HUES6 (cell line): ENCODE data around the gene TFAP2D.

ENCODE experiments used
- H3K27ac ChIP-seq: 2 replicates; pipeline ENCODE4 v1.7.0; 2013; ENCODE audit warnings: low read depth, mild to moderate bottlenecking, low read length, inconsistent platforms
- H3K27me3 ChIP-seq: 2 replicates; pipeline ENCODE4 v1.6.1; 2013; ENCODE audit warnings: low read length; ENCODE audit not compliant: control insufficient read depth, insufficient read depth
- H3K36me3 ChIP-seq: 2 replicates; pipeline ENCODE4 v1.6.1; 2013; ENCODE audit warnings: low read length; ENCODE audit not compliant: control insufficient read depth, insufficient read depth
- H3K4me1 ChIP-seq: 2 replicates; pipeline ENCODE4 v1.6.1; 2013; ENCODE audit warnings: low read length; ENCODE audit not compliant: control insufficient read depth, insufficient read depth
- H3K4me3 ChIP-seq: 2 replicates; pipeline ENCODE4 v1.5.1; 2013; ENCODE audit warnings: low read depth, low read length
- H3K9ac ChIP-seq: one replicate; pipeline ENCODE4 v1.6.1; 2013; ENCODE audit warnings: mild to moderate bottlenecking, low read length
- H3K9me3 ChIP-seq: 2 replicates; pipeline ENCODE4 v1.6.1; 2013; ENCODE audit warnings: low read depth, low read length; ENCODE audit not compliant: control insufficient read depth, insufficient read depth

The TFAP2D gene

GRCh38 chr6:50708664-50709365 is 4.5 kb upstream of the TFAP2D start:
- H3K9ac ChIP-seq = no peak overlapping the region
- H3K27me3 ChIP-seq = peaks cover 100% of the 10 kb centered on the region
- no peak overlapping the region for H3K27ac ChIP-seq
- H3K4me1 ChIP-seq = peaks cover 12% of the 10 kb centered on the region
- no peaks in the 10 kb centered on the region for H3K36me3 ChIP-seq
- no peaks in the 10 kb centered on the region for H3K9me3 ChIP-seq
- H3K4me3 ChIP-seq = no peak overlapping the region

- H3K27ac ChIP-seq = no peak overlapping the region
- no peaks in the 10 kb centered on the region for H3K36me3 ChIP-seq
- H3K9ac ChIP-seq = no peak overlapping the region
- H3K4me3 ChIP-seq = no peak overlapping the region
- H3K27me3 ChIP-seq = peaks cover 100% of the 10 kb centered on the region
- H3K9me3 ChIP-seq = no peaks in the 10 kb centered on the region
- H3K4me1 ChIP-seq = peaks cover 12% of the 10 kb centered on the region
Observed at GRCh38 chr6:50709366-50709734, 4.0 kb upstream of the TFAP2D start.

DNA sequence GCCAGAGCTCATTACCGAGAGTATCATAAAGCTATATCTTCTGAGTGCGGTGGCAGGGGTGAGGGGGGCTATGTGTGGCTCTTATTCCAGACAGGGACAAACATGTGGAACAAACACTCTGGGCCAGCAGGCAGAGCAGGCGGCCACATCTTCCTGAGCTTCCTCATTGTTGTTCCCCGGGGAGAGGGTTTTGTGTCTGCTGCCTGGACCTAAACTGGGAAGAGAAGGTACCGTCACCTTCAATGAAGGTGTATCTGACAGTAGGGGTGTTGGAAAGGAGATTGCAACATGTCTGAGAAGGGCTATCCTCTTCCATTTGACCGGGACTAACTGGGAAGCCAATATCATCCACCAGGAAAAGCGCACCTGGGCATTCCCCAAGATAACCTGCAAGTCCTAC is 1.6 kb upstream of the TFAP2D start:
- Histone ChIP-seq H3K27me3 (peaks cover 100% of the 10 kb centered on the region), H3K4me3 (no peak overlapping the region), H3K27ac (no peak overlapping the region), H3K4me1 (peaks cover 19% of the 10 kb centered on the region), H3K9me3 (no peaks in the 10 kb centered on the region), H3K9ac (no peak overlapping the region), H3K36me3 (no peaks in the 10 kb centered on the region)

- H3K4me1 ChIP-seq = peaks cover 19% of the 10 kb centered on the region
- no peak overlapping the region for H3K9ac ChIP-seq
- H3K27me3 ChIP-seq = peaks cover 100% of the 10 kb centered on the region
- no peaks in the 10 kb centered on the region for H3K36me3 ChIP-seq
- H3K27ac ChIP-seq = no peak overlapping the region
- H3K4me3 ChIP-seq = no peak overlapping the region
- no peaks in the 10 kb centered on the region for H3K9me3 ChIP-seq
Observed at GRCh38 chr6:50712291-50712690, 1.0 kb upstream of the TFAP2D start.

DNA sequence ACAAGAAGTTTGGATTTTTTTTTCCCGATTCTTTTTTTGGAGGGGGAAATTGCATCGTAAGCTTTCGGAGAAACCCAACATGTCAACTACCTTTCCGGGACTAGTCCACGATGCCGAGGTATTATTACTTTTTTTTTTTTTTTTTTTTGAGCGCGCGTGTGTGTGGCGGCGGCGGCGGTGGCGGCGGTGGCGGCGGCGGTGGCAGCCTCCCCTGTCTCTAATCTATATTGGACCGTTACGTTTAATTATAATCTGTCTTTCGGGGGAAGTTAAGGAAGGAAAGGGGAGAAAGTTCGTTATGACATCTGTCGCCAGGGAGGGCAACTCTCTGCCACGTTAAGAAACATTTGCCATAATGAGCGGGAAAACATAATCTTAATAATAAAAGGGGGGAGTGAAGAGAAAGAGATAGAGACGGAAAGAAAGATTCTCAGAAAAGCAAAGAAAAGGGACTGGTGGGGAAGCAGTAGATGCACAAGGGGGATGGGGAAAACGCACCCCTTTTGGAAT is 706 bp downstream of the TFAP2D start:
- Histone ChIP-seq H3K27ac (no peak overlapping the region), H3K27me3 (peaks cover 100% of the 10 kb centered on the region), H3K36me3 (no peaks in the 10 kb centered on the region), H3K9me3 (no peaks in the 10 kb centered on the region), H3K9ac (no peak overlapping the region), H3K4me1 (peaks cover 22% of the 10 kb centered on the region), H3K4me3 (peak overlapping the region; percentile 64)

DNA sequence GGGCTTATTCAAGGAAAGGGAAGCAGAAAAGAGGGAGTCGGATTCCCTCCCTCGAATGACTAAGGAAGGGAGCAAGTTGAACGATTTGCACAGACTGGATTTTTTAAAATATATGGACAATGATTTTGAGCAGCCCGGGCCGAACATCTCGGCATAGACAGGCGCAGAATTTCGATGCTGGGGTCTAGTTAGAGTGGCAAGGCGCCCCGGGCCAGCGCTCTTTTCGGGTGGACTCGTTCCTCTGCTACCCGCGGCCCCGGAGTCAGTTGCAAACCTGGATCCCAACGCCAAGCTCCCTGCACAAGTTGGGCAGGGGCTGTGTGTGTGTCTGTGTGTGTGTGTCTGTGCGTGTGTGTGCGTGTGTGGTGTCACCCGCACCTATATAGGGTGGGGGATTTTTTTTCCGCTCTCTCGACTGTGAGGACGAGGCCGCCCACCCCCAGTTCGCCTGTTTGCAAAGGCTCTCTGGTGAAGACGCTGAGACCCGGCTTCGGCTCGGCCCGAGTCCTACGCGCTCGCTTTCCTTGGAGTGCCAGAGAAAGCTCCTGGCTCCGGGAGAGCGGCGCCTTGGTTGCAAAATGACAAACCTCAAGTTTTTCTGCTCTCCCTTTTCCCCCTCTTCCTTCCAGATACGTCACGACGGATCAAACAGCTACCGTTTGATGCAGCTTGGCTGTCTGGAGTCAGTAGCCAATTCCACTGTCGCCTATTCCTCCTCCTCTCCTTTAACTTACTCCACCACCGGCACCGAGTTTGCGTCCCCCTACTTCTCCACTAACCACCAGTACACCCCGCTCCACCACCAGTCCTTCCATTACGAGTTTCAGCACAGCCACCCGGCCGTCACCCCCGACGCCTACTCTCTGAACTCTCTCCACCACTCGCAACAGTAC is 1.4 kb downstream of the TFAP2D start:
- Histone ChIP-seq H3K36me3 (no peaks in the 10 kb centered on the region), H3K27ac (no peak overlapping the region), H3K4me3 (peak overlapping the region; percentile 64), H3K4me1 (peaks cover 25% of the 10 kb centered on the region), H3K27me3 (peaks cover 100% of the 10 kb centered on the region), H3K9me3 (no peaks in the 10 kb centered on the region), H3K9ac (no peak overlapping the region)

DNA sequence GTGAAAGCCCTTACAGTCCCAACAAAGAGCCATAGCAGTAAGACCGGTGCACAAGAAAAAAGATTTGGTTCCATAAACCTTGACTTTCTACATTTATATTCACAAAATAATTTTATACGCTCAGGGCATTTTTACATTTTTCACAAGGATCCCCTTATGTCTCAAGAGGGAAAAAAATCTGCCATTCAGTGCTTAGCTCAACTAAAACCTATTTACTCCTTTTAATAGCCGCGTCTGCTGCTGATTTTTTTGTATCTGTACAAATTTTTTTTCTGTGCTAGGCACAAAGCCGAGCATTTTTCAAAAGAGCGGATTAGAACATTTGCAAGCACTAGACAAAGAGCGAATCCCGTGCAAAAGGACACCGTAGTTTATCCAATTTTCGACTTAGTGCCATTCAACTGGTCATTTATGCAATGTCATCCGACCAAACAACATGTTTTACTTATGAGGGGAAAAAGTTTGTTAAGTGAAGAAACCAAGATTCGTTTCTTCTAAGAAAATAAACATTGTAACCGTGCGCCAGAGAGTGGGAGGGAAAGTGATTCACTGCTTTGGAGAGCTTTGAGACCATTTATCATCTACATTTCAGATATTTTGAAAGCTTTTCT is 3.7 kb downstream of the TFAP2D start:
- Histone ChIP-seq H3K27ac (no peak overlapping the region), H3K4me3 (no peak overlapping the region), H3K4me1 (peaks cover 28% of the 10 kb centered on the region), H3K27me3 (peaks cover 100% of the 10 kb centered on the region), H3K9ac (no peak overlapping the region), H3K9me3 (no peaks in the 10 kb centered on the region), H3K36me3 (no peaks in the 10 kb centered on the region)

- Histone ChIP-seq H3K27ac (no peak overlapping the region), H3K4me1 (peaks cover 33% of the 10 kb centered on the region), H3K9ac (no peak overlapping the region), H3K27me3 (peaks cover 100% of the 10 kb centered on the region), H3K9me3 (no peaks in the 10 kb centered on the region), H3K36me3 (no peaks in the 10 kb centered on the region), H3K4me3 (no peak overlapping the region)
Observed at GRCh38 chr6:50717734-50718457, 4.6 kb downstream of the TFAP2D start.

DNA sequence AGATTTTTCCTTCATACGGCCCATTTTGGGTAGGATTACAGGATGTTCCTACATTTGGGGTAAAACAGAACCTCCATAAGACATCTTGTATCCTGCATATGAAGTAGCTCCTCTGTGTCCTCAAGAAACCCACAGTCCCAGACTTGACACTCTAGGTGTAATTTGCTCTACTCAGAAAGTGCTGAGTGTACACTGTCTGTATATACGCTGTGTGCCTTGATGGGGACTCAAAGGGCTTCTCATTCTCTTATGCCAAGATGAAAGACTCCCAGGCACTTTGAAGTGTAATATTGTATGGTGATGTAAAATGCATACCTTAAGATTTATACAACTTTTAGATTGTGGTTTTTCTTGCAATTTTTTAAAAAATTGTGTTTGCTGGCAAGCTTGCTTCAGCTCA is 5.2 kb downstream of the TFAP2D start:
- H3K4me3 ChIP-seq = no peak overlapping the region
- no peak overlapping the region for H3K27ac ChIP-seq
- H3K9ac ChIP-seq = no peak overlapping the region
- H3K9me3 ChIP-seq = no peaks in the 10 kb centered on the region
- H3K4me1 ChIP-seq = peaks cover 37% of the 10 kb centered on the region
- H3K27me3 ChIP-seq = peaks cover 100% of the 10 kb centered on the region
- H3K36me3 ChIP-seq = no peaks in the 10 kb centered on the region

DNA sequence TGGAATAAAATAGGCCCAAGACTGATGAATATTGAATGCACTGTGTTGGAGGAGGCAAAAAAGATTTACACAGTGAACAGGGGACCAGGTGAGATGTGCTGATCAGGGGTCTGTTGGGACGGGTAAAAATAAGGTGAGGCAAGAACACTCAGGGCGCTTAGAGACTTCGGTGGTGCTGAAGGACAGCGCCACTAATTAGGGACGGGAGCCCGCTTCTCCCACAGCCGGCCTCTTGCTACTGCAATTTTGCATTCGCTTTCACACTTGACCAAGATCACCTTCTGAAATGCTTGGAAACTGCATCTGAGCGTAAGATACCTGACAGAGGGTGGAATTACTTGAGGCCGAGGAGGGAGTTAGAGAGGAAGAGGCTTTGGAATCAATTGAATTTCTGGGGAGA is 7.3 kb downstream of the TFAP2D start:
- H3K4me1 ChIP-seq = peaks cover 45% of the 10 kb centered on the region
- H3K36me3 ChIP-seq = no peaks in the 10 kb centered on the region
- H3K9ac ChIP-seq = no peak overlapping the region
- H3K27ac ChIP-seq = no peak overlapping the region
- peaks cover 100% of the 10 kb centered on the region for H3K27me3 ChIP-seq
- H3K4me3 ChIP-seq = no peak overlapping the region
- no peaks in the 10 kb centered on the region for H3K9me3 ChIP-seq
